ENCODE results near the gene PRMT7. TPM values are rescaled to one million over a fixed set of nuclear protein-coding genes. Genes with fewer than 3 reads are reported as not detected.

The PRMT7 gene
- total RNA-seq, 1 experiment from 2014 or later, result 46.4 TPM

GRCh38 chr16:68306633-68307032, 4.2 kb upstream of the PRMT7 start:
- CTCF ChIA-PET, result no interaction called here
- DNase-seq (no peak), ATAC-seq (no peak)
- Histone ChIP-seq H3K79me2 (ENCODE audit: low read length) (peaks cover 32% of the 10 kb centered on the region), H4K20me1 (ENCODE audit: low read length) (no peaks in the 10 kb centered on the region), H3K9ac (ENCODE audit: low read length) (no peak overlapping the region), H3K4me2 (ENCODE audit: low read length) (no peak overlapping the region), H2AFZ (ENCODE audit: low read length) (no peak overlapping the region), H3K27me3 (ENCODE audit: low read length) (no peaks in the 10 kb centered on the region), H3K9me2 (replicated peaks; ENCODE audit: low read length) (no peaks in the 10 kb centered on the region), H3F3A (ENCODE audit: low read length, unreplicated experiment) (no peaks in the 10 kb centered on the region), H3K36me3 (ENCODE audit: low read depth, low read length) (peaks cover 20% of the 10 kb centered on the region), H3K27ac (ENCODE audit: low read length) (no peak overlapping the region), H3K4me1 (ENCODE audit: insufficient read depth, low read length) (peaks cover 6% of the 10 kb centered on the region; the same call in 1 of the 2 replicates), H3K4me3 (ENCODE audit: low read length) (no peak overlapping the region), H3K9me3 (ENCODE audit: low read length) (no peaks in the 10 kb centered on the region)
- no TSS peak for BruUV-seq (replicated peaks)
- TF ChIP-seq EZH2phosphoT487 (IDR thresholded peaks at IDR 0.05; ENCODE audit: borderline replicate concordance, low read length) (no peak), CTCF (conservative IDR thresholded peaks at IDR 0.05; ENCODE audit: low read depth, low read length) (no peak), EZH2 (IDR thresholded peaks at IDR 0.05; ENCODE audit: low read length, unreplicated experiment) (no peak)
- intact Hi-C loops (cut with micrococcal nuclease), result no loop called here
- POLR2A ChIA-PET (ENCODE audit: unreplicated experiment), result no interaction called here

- intact Hi-C loops (cut with micrococcal nuclease), result loop anchor here (5.0 kb wide), 1 partner anchor 62 kb away; the partner anchor contains the start of gene PLA2G15
- ATAC-seq (no peak), DNase-seq (no peak)
- H3K4me2 ChIP-seq (ENCODE audit: low read length), result peak overlapping the region; percentile 95
- peaks cover 51% of the 10 kb centered on the region for H3K79me2 ChIP-seq (ENCODE audit: low read length)
- no peaks in the 10 kb centered on the region for H4K20me1 ChIP-seq (ENCODE audit: low read length)
- H3K27ac ChIP-seq (ENCODE audit: low read length), result no peak overlapping the region
- BruUV-seq (replicated peaks), result no TSS peak
- no peak overlapping the region for H2AFZ ChIP-seq (ENCODE audit: low read length)
- H3K9me3 ChIP-seq (ENCODE audit: low read length), result no peaks in the 10 kb centered on the region
- H3K4me1 ChIP-seq (ENCODE audit: insufficient read depth, low read length), result peaks cover 6% of the 10 kb centered on the region; the same call in 1 of the 2 replicates
- H3K9ac ChIP-seq (ENCODE audit: low read length), result peak overlapping the region; percentile 89
- TF ChIP-seq CTCF (conservative IDR thresholded peaks at IDR 0.05; ENCODE audit: low read depth, low read length), result no peak
- TF ChIP-seq EZH2 (IDR thresholded peaks at IDR 0.05; ENCODE audit: low read length, unreplicated experiment), result no peak
- TF ChIP-seq EZH2phosphoT487 (IDR thresholded peaks at IDR 0.05; ENCODE audit: borderline replicate concordance, low read length), result no peak
- no peaks in the 10 kb centered on the region for H3F3A ChIP-seq (ENCODE audit: low read length, unreplicated experiment)
- peak overlapping the region; percentile 98 for H3K4me3 ChIP-seq (ENCODE audit: low read length)
- H3K9me2 ChIP-seq (replicated peaks; ENCODE audit: low read length), result no peaks in the 10 kb centered on the region
- H3K36me3 ChIP-seq (ENCODE audit: low read depth, low read length), result peaks cover 6% of the 10 kb centered on the region; the same call in 1 of the 2 replicates
- no peaks in the 10 kb centered on the region for H3K27me3 ChIP-seq (ENCODE audit: low read length)
- CTCF ChIA-PET, result no interaction called here
- POLR2A ChIA-PET (ENCODE audit: unreplicated experiment), result no interaction called here
Observed at GRCh38 chr16:68309799-68310198, 1.0 kb upstream of the PRMT7 start.

GRCh38 chr16:68310437-68310773, 414 bp upstream of the PRMT7 start:
- peak overlapping the region; percentile 73 for H2AFZ ChIP-seq (ENCODE audit: low read length)
- peak; percentile 6 for DNase-seq
- ATAC-seq, result peak; percentile 43
- H3F3A ChIP-seq (ENCODE audit: low read length, unreplicated experiment), result no peaks in the 10 kb centered on the region
- H3K9me3 ChIP-seq (ENCODE audit: low read length), result no peaks in the 10 kb centered on the region
- H3K27ac ChIP-seq (ENCODE audit: low read length), result peak overlapping the region; percentile 48
- H3K79me2 ChIP-seq (ENCODE audit: low read length), result peaks cover 51% of the 10 kb centered on the region
- H3K4me1 ChIP-seq (ENCODE audit: insufficient read depth, low read length), result peaks cover 6% of the 10 kb centered on the region; the same call in 1 of the 2 replicates
- ChIA-PET POLR2A (ENCODE audit: unreplicated experiment) (interaction anchor here (0.9 to 1.0 kb wide), 3 partner anchors 22 to 73 kb away, joined by 3 to 10 read pairs (median 6); partner anchors contain the start of gene SLC7A6), CTCF (interaction anchor here (0.5 to 1.2 kb wide), 3 partner anchors 18 to 49 kb away, joined by 7 to 14 read pairs (median 11); partner anchors contain the start of gene SLC7A6)
- TSS peak; percentile 70 for BruUV-seq (replicated peaks)
- H3K4me3 ChIP-seq (ENCODE audit: low read length), result peak overlapping the region; percentile 98
- TF ChIP-seq EZH2 (IDR thresholded peaks at IDR 0.05; ENCODE audit: low read length, unreplicated experiment) (no peak), EZH2phosphoT487 (IDR thresholded peaks at IDR 0.05; ENCODE audit: borderline replicate concordance, low read length) (no peak), CTCF (conservative IDR thresholded peaks at IDR 0.05; ENCODE audit: low read depth, low read length) (no peak)
- intact Hi-C loops (cut with micrococcal nuclease), result loop anchor here (5.0 kb wide), 1 partner anchor 63 kb away; the partner anchor contains the start of gene PLA2G15
- H3K27me3 ChIP-seq (ENCODE audit: low read length), result no peaks in the 10 kb centered on the region
- no peaks in the 10 kb centered on the region for H3K9me2 ChIP-seq (replicated peaks; ENCODE audit: low read length)
- H4K20me1 ChIP-seq (ENCODE audit: low read length), result no peaks in the 10 kb centered on the region
- H3K36me3 ChIP-seq (ENCODE audit: low read depth, low read length), result peaks cover 2% of the 10 kb centered on the region; the same call in 1 of the 2 replicates
- peak overlapping the region; percentile 89 for H3K9ac ChIP-seq (ENCODE audit: low read length)
- peak overlapping the region; percentile 95 for H3K4me2 ChIP-seq (ENCODE audit: low read length)
